Activated CD4-positive, alpha-beta T cell treated with anti-CD3 and anti-CD28 coated beads, Interleukin-10, Interleukin-2, amounts not matched to agents 100 ng/mL and 50 ng/mL, durations not matched to agents 16 hours and 8 hours (primary cell): Measurements from ENCODE around the gene TSPAN5.

ENCODE experiments used
- DNase-seq: peaks from one replicate; pipeline ENCODE4 v3.0.0-alpha.2; 2020

TSPAN5 gene

GRCh38 chr4:98544141-98544817, 114.1 kb downstream of the TSPAN5 start:
- DNase-seq = no peak

- no peak for DNase-seq
These were observed 116.4 kb downstream of the TSPAN5 start for GRCh38 chr4:98542011-98542410.

- no peak for DNase-seq
These were observed 117.6 kb downstream of the TSPAN5 start for GRCh38 chr4:98540803-98541202.

GRCh38 chr4:98539741-98540140, 118.7 kb downstream of the TSPAN5 start:
- no peak for DNase-seq

- no peak for DNase-seq
These were observed 119.1 kb downstream of the TSPAN5 start for GRCh38 chr4:98539299-98539698.

GRCh38 chr4:98536631-98537030, 121.8 kb downstream of the TSPAN5 start:
- no peak for DNase-seq

- DNase-seq = peak; percentile 84
These were observed 124.3 kb downstream of the TSPAN5 start for GRCh38 chr4:98534146-98534545.

- no peak for DNase-seq
These were observed 127.8 kb downstream of the TSPAN5 start for GRCh38 chr4:98530572-98530971.

- DNase-seq = peak; percentile 38
These were observed 128.3 kb downstream of the TSPAN5 start for GRCh38 chr4:98529970-98530569.

GRCh38 chr4:98528882-98529281, 129.5 kb downstream of the TSPAN5 start:
- peak; percentile 82 for DNase-seq

- no peak for DNase-seq
These were observed 130.7 kb downstream of the TSPAN5 start for GRCh38 chr4:98527534-98528269.

- no peak for DNase-seq
These were observed 134.2 kb downstream of the TSPAN5 start for GRCh38 chr4:98524230-98524629.

GRCh38 chr4:98522636-98523395, 135.6 kb downstream of the TSPAN5 start:
- no peak for DNase-seq

GRCh38 chr4:98522062-98522461, 136.3 kb downstream of the TSPAN5 start:
- peak; percentile 35 for DNase-seq

- DNase-seq = no peak
These were observed 136.9 kb downstream of the TSPAN5 start for GRCh38 chr4:98521486-98521885.

- no peak for DNase-seq
These were observed 139.0 kb downstream of the TSPAN5 start for GRCh38 chr4:98519268-98519977.

GRCh38 chr4:98518559-98519267, 139.7 kb downstream of the TSPAN5 start:
- peak; percentile 66 for DNase-seq

- DNase-seq = peak; percentile 66
These were observed 141.0 kb downstream of the TSPAN5 start for GRCh38 chr4:98517218-98518021.

- no peak for DNase-seq
These were observed 141.8 kb downstream of the TSPAN5 start for GRCh38 chr4:98516441-98517217.

GRCh38 chr4:98516042-98516440, 142.4 kb downstream of the TSPAN5 start:
- no peak for DNase-seq
